ENCODE data around the gene FSD1. TPM values are rescaled to one million over a fixed set of nuclear protein-coding genes. Genes with fewer than 3 reads are reported as not detected.
A peak's percentile ranks its signal among the peaks of the same experiment; 100 is the strongest.

The FSD1 gene
- total and polyA plus RNA-seq, 3 experiments from 2014 or later = 3.1 to 13.9 (median 10.9) TPM

DNA sequence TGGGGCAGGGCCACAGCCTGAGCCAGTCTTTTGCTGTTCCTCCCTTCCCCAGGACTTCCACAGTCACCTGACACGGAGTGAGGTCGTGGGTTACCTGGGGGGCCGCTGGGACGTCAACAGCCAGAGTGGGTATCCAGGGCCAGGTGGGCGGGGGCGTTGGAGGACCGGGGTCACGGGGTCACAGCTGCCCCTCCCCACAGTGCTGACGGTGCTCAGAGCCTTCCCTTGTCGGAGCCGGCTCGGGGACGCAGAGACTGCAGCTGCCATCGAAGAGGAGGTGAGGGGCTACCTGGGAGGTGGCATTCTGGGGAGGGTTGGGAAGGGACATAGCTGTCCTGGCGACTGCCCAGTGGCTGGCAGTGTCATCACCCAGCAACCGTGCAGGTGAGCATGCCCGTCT lies 50.5 kb downstream of the FSD1 start:
- no peaks in the 10 kb centered on the region for H3K4me1 ChIP-seq (ENCODE audit: insufficient read depth, low read length)
- no peak overlapping the region for H3K27ac ChIP-seq (ENCODE audit: low read depth, low read length)
- no peaks in the 10 kb centered on the region for H3K27me3 ChIP-seq (ENCODE audit: insufficient read depth, low read length, poor library complexity, severe bottlenecking)
- Mint-ChIP-seq H3K4me3 (no peak overlapping the region), H3K36me3 (peaks cover 0 to 25% (median 0%) of the 10 kb centered on the region in 3 donors), H3K4me1 (peaks cover 0 to 3% (median 2%) of the 10 kb centered on the region in 3 donors), H3K9me3 (no peaks in the 10 kb centered on the region), H3K27ac (peak overlapping the region in 1 of 8 donors; percentile 83), H3K27me3 (no peaks in the 10 kb centered on the region)
- ChIA-PET POLR2A (no interaction called here), CTCF (interaction anchor here (0.8 to 1.6 kb wide), 2 partner anchors 14 to 78 kb away, joined by 3 to 5 read pairs; no protein-coding TSS in a partner anchor)
- no peak overlapping the region for H3K4me3 ChIP-seq (ENCODE audit: low read length)
- DNase-seq = no peak
- no peaks in the 10 kb centered on the region for H3K9me3 ChIP-seq (ENCODE audit: low read length)
- no peaks in the 10 kb centered on the region for H3K36me3 ChIP-seq (ENCODE audit: insufficient read depth, low read length)

DNA sequence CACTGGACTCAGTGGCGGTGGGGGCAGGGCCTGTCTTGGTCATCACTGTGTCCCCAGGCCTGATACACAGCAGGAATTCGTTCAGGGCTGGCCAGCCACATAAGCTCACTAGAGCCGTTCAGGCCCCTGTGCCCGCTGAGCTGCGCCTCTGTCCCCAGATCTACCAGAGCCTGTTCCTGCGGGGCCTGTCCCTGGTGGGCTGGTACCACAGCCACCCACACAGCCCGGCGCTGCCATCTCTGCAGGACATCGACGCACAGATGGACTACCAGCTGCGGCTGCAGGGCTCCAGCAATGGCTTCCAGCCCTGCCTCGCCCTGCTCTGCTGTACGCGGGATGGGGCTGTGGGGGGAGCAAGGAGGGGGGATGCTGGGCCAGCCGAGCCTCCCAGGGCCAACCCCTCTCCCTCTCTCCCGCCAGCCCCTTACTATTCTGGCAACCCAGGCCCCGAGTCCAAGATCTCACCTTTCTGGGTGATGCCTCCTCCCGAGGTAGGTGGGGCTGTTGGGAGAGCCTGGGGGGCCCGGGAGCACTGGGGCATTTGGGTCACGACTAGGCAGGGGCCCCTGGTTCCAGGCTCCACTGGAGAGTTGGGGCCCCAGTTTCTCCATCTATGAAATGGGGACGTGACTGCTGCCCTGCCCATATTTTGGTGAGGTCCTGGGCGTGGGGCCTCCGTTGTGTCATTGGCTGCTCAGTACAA lies 52.8 kb downstream of the FSD1 start:
- POLR2A ChIA-PET = no interaction called here
- H3K27ac Mint-ChIP-seq = no peak overlapping the region

DNA sequence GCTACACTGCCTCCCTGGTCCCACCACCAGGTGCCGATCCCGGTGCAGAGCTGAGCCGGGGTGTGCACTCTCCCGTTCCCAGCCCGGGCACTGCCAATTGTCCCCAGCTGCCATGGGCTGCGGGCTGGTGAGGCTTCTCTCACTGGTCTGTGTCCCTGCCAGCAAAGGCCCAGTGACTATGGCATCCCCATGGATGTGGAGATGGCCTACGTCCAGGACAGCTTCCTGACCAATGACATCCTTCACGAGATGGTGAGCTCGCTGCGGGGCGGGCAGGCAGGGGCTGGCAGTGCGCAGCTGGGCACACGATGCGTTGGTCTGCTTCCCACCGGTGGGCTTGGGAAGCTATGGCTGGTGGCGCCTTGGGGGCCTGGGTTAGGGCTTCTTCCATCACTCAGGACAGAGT lies 53.5 kb downstream of the FSD1 start:
- peak overlapping the region in 1 of 8 donors; percentile 15 for H3K27ac Mint-ChIP-seq
- H3K36me3 ChIP-seq (ENCODE audit: insufficient read depth, low read length) = no peaks in the 10 kb centered on the region
- ChIA-PET POLR2A (no interaction called here), CTCF (no interaction called here)
- H3K4me1 Mint-ChIP-seq = no peaks in the 10 kb centered on the region
- peaks cover 0 to 42% (median 0%) of the 10 kb centered on the region in 3 donors for H3K36me3 Mint-ChIP-seq
- no peaks in the 10 kb centered on the region for H3K9me3 Mint-ChIP-seq
- H3K4me3 ChIP-seq (ENCODE audit: low read length) = no peak overlapping the region
- H3K9me3 ChIP-seq (ENCODE audit: low read length) = no peaks in the 10 kb centered on the region
- no peaks in the 10 kb centered on the region for H3K27me3 Mint-ChIP-seq
- H3K4me1 ChIP-seq (ENCODE audit: insufficient read depth, low read length) = no peaks in the 10 kb centered on the region
- H3K27ac ChIP-seq (ENCODE audit: low read depth, low read length) = no peak overlapping the region
- DNase-seq = no peak
- H3K27me3 ChIP-seq (ENCODE audit: insufficient read depth, low read length, poor library complexity, severe bottlenecking) = no peaks in the 10 kb centered on the region
- H3K4me3 Mint-ChIP-seq = no peak overlapping the region

More for the DNA sequence above, 52.8 kb downstream of the FSD1 start:
- H3K27me3 ChIP-seq (ENCODE audit: insufficient read depth, low read length, poor library complexity, severe bottlenecking) = no peaks in the 10 kb centered on the region
- no peaks in the 10 kb centered on the region for H3K9me3 ChIP-seq (ENCODE audit: low read length)
- DNase-seq = no peak
- Mint-ChIP-seq H3K9me3 (no peaks in the 10 kb centered on the region), H3K4me3 (no peak overlapping the region), H3K36me3 (peaks cover 0 to 37% (median 0%) of the 10 kb centered on the region in 3 donors), H3K4me1 (peaks cover 0 to 3% (median 2%) of the 10 kb centered on the region in 3 donors), H3K27me3 (no peaks in the 10 kb centered on the region)
- CTCF ChIA-PET = no interaction called here
- no peaks in the 10 kb centered on the region for H3K36me3 ChIP-seq (ENCODE audit: insufficient read depth, low read length)
- no peak overlapping the region for H3K27ac ChIP-seq (ENCODE audit: low read depth, low read length)
- H3K4me3 ChIP-seq (ENCODE audit: low read length) = no peak overlapping the region
- H3K4me1 ChIP-seq (ENCODE audit: insufficient read depth, low read length) = no peaks in the 10 kb centered on the region

DNA sequence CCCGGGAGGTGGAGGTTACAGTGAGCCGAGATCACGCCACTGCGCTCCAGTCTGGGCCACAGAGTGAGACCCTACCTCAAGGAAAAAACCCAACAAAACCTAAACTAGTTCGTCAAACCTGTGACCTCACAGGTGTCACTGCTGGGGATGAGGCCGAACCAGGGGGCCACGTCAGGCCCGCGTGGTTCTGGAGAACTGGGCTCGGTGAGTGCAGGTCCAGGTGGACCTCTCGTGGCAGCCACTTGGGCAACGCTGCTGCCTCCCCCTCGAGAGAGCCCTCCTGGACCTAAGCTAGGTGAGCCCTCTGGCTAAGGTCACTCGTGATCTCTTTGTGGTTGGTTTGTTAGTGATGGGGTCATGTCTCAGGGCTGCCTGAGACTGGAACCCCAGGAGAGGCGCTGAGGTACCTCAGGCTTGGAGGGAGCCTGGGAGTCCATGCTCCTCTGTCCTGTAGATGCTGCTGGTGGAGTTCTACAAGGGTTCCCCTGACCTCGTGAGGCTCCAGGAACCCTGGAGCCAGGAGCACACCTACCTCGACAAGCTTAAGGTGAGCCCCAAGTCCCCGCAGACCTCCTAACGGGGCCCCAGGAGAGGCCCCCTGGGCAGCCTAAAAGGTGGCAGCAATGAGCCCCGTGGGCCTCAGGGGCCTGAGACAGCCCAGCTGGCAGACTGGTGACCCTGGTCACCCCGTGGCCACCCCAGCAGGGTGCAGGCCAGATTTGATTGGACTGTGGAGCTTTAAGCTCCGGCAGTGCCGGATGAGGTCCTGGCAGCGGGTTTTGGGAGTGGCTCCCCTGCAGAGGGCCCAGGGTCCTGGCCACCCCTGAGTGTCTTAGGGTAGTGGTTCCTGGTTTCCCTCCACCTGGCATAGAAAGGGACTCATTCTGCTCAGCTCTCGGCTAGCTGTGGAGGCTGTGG lies 54.6 kb downstream of the FSD1 start:
- Mint-ChIP-seq H3K27me3 (no peaks in the 10 kb centered on the region), H3K4me1 (no peaks in the 10 kb centered on the region), H3K9me3 (no peaks in the 10 kb centered on the region), H3K4me3 (no peak overlapping the region), H3K27ac (peak overlapping the region in 2 of 8 donors; percentile 39 to 57), H3K36me3 (peaks cover 0 to 48% (median 0%) of the 10 kb centered on the region in 3 donors)
- no peak overlapping the region for H3K4me3 ChIP-seq (ENCODE audit: low read length)
- H3K36me3 ChIP-seq (ENCODE audit: insufficient read depth, low read length) = no peaks in the 10 kb centered on the region
- no peak for DNase-seq
- H3K4me1 ChIP-seq (ENCODE audit: insufficient read depth, low read length) = no peaks in the 10 kb centered on the region
- no peak overlapping the region for H3K27ac ChIP-seq (ENCODE audit: low read depth, low read length)
- H3K9me3 ChIP-seq (ENCODE audit: low read length) = no peaks in the 10 kb centered on the region
- H3K27me3 ChIP-seq (ENCODE audit: insufficient read depth, low read length, poor library complexity, severe bottlenecking) = no peaks in the 10 kb centered on the region
- ChIA-PET POLR2A (interaction anchor here (0.6 kb wide), 1 partner anchor 11 kb away, joined by 4 read pairs; no protein-coding TSS in a partner anchor), CTCF (interaction anchor here (0.8 to 1.3 kb wide), 2 partner anchors 11 to 41 kb away, joined by 3 read pairs; partner anchors contain the start of gene SH3GL1)

DNA sequence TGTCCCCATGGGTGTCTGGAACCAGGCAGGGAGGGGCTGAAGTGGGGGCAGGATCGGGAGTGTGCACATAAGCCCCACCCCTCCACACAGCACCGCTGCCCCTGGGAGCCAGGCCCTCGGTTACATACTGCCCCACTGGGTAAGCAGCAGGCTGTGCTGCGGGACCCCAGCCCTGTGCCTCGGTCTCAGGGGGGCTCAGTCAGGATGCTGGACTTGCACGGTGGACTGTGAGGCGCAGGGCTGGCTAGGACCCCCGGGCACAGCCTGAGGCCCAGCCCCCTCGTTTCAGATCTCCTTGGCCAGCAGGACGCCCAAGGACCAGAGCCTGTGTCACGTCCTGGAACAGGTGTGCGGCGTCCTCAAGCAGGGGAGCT lies 55.2 kb downstream of the FSD1 start:
- Mint-ChIP-seq H3K9me3 (no peaks in the 10 kb centered on the region), H3K36me3 (peaks cover 0 to 52% (median 0%) of the 10 kb centered on the region in 3 donors), H3K4me1 (no peaks in the 10 kb centered on the region), H3K4me3 (no peak overlapping the region), H3K27ac (no peak overlapping the region), H3K27me3 (no peaks in the 10 kb centered on the region)
- H3K9me3 ChIP-seq (ENCODE audit: low read length) = no peaks in the 10 kb centered on the region
- CTCF ChIA-PET = interaction anchor here (0.8 to 1.3 kb wide), 2 partner anchors 10 to 40 kb away, joined by 3 read pairs; partner anchors contain the start of gene SH3GL1
- H3K4me1 ChIP-seq (ENCODE audit: insufficient read depth, low read length) = no peaks in the 10 kb centered on the region
- H3K4me3 ChIP-seq (ENCODE audit: low read length) = no peak overlapping the region
- H3K27me3 ChIP-seq (ENCODE audit: insufficient read depth, low read length, poor library complexity, severe bottlenecking) = no peaks in the 10 kb centered on the region
- no peaks in the 10 kb centered on the region for H3K36me3 ChIP-seq (ENCODE audit: insufficient read depth, low read length)
- POLR2A ChIA-PET = no interaction called here
- no peak overlapping the region for H3K27ac ChIP-seq (ENCODE audit: low read depth, low read length)
- no peak for DNase-seq

DNA sequence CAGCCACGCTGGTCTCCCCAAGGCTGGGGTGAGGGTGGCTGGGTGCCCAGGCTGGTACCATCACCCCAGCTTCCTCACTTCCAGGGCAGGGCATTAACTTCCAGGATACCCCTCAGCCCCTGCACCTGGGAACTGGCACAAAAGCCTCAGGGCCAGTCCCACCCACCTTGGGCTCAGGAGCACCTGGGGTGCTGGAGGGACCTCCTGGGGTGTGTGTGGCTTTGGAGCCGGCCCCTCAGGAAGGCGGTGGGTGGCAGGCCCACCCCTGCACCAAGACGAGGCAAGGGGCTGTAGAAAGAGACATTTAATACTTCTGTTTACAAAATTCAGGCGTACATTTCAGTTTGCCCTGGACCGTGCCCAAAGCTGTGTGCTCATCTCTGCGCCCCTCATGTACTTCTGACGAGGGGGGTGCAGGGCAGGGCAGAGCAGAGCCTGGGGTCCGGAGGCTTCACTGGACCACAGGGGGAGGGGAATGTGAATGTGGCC lies 55.7 kb downstream of the FSD1 start:
- peaks cover 0 to 55% (median 0%) of the 10 kb centered on the region in 3 donors for H3K36me3 Mint-ChIP-seq
- ChIA-PET POLR2A (no interaction called here), CTCF (no interaction called here)
- H3K4me1 Mint-ChIP-seq = no peaks in the 10 kb centered on the region
- no peak for DNase-seq
- no peaks in the 10 kb centered on the region for H3K27me3 ChIP-seq (ENCODE audit: insufficient read depth, low read length, poor library complexity, severe bottlenecking)
- H3K4me3 ChIP-seq (ENCODE audit: low read length) = no peak overlapping the region
- H3K27ac Mint-ChIP-seq = peak overlapping the region in 2 of 8 donors; percentile 79 to 87
- H3K36me3 ChIP-seq (ENCODE audit: insufficient read depth, low read length) = no peaks in the 10 kb centered on the region
- H3K4me3 Mint-ChIP-seq = no peak overlapping the region
- no peaks in the 10 kb centered on the region for H3K4me1 ChIP-seq (ENCODE audit: insufficient read depth, low read length)
- H3K9me3 Mint-ChIP-seq = no peaks in the 10 kb centered on the region
- H3K9me3 ChIP-seq (ENCODE audit: low read length) = no peaks in the 10 kb centered on the region
- no peaks in the 10 kb centered on the region for H3K27me3 Mint-ChIP-seq
- no peak overlapping the region for H3K27ac ChIP-seq (ENCODE audit: low read depth, low read length)

DNA sequence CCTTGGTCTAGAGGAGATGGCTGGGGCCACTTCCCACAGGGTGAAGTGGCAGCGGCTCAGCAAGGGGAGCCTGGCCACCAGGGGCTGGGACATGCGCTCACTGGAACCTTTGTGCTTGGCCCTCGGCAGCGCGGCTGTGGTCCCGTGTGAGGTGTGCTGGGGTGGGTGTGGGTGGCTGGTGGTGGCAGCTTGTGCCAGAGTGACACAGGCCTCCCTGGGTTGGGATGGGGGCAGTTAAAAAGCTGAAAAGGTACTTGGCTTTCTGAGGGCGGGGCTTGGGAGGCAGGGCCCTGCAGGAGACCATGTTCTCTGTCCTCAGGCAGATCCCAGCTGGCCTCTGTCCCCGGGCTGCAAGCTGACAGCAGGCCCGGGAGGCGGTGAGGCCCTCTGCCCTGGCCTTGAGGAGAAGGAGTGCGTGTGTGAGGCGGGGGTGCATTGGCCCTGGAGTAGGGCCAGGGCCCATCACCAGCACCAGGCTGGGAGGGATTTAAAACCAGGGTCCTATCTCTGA lies 56.3 kb downstream of the FSD1 start:
- Mint-ChIP-seq H3K4me3 (no peak overlapping the region), H3K9me3 (no peaks in the 10 kb centered on the region), H3K36me3 (peaks cover 0 to 59% (median 0%) of the 10 kb centered on the region in 3 donors), H3K27me3 (no peaks in the 10 kb centered on the region), H3K27ac (peak overlapping the region in 3 of 8 donors; percentile 33 to 87 (median 79)), H3K4me1 (no peaks in the 10 kb centered on the region)
- ChIA-PET POLR2A (no interaction called here), CTCF (no interaction called here)
- no peaks in the 10 kb centered on the region for H3K27me3 ChIP-seq (ENCODE audit: insufficient read depth, low read length, poor library complexity, severe bottlenecking)
- no peak overlapping the region for H3K27ac ChIP-seq (ENCODE audit: low read depth, low read length)
- no peak overlapping the region for H3K4me3 ChIP-seq (ENCODE audit: low read length)
- H3K36me3 ChIP-seq (ENCODE audit: insufficient read depth, low read length) = no peaks in the 10 kb centered on the region
- DNase-seq = no peak
- no peaks in the 10 kb centered on the region for H3K9me3 ChIP-seq (ENCODE audit: low read length)
- no peaks in the 10 kb centered on the region for H3K4me1 ChIP-seq (ENCODE audit: insufficient read depth, low read length)
